GM19452 (cell line): ENCODE measurements around the gene ZFP69B.
A peak's percentile ranks its signal among the peaks of the same experiment; 100 is the strongest.
"Not testable (repeated sequence)": the region's sequence is repeated elsewhere in the genome, so short reads cannot be mapped to it uniquely, and the experiment has no call there.

ENCODE experiments used
- ATAC-seq: cut with Tn5 transposase; IDR thresholded peaks from one replicate; pipeline ENCODE4 v1.9.1; 2021; ENCODE audit not compliant: unreplicated experiment

ZFP69B gene

GRCh38 chr1:40435471-40435870 lies 14.8 kb upstream of the ZFP69B start:
- ATAC-seq = no peak

GRCh38 chr1:40435876-40436275 lies 14.4 kb upstream of the ZFP69B start:
- ATAC-seq = no peak

- ATAC-seq = no peak
Observed at GRCh38 chr1:40438391-40439015, 11.8 kb upstream of the ZFP69B start.

- ATAC-seq = no peak
Observed at GRCh38 chr1:40439247-40439646, 11.0 kb upstream of the ZFP69B start.

GRCh38 chr1:40450495-40451237 lies 390 bp downstream of the ZFP69B start:
- ATAC-seq = peak; percentile 7

GRCh38 chr1:40451238-40451585 lies 936 bp downstream of the ZFP69B start:
- no peak for ATAC-seq

- no peak for ATAC-seq
Observed at GRCh38 chr1:40454873-40455272, 4.6 kb downstream of the ZFP69B start.

GRCh38 chr1:40462956-40463590 lies 12.8 kb downstream of the ZFP69B start:
- ATAC-seq = no peak

- ATAC-seq = no peak
Observed at GRCh38 chr1:40469327-40469726, 19.1 kb downstream of the ZFP69B start.

- no peak for ATAC-seq
Observed at GRCh38 chr1:40475268-40475667, 25.0 kb downstream of the ZFP69B start.

- peak; percentile 76 for ATAC-seq
Observed at GRCh38 chr1:40476924-40477677, 26.8 kb downstream of the ZFP69B start, which contains the start of gene ZFP69. TSS of gene ZFP69 (plus strand) at chr1:40477290. CDS start at chr1:40479362, 2,072 bp downstream.

GRCh38 chr1:40477678-40478053 lies 27.4 kb downstream of the ZFP69B start:
- no peak for ATAC-seq

GRCh38 chr1:40478276-40478675 lies 28.0 kb downstream of the ZFP69B start:
- no peak for ATAC-seq

GRCh38 chr1:40479156-40479555 lies 28.9 kb downstream of the ZFP69B start:
- ATAC-seq = no peak

- no peak for ATAC-seq
Observed at GRCh38 chr1:40495315-40495903, 45.1 kb downstream of the ZFP69B start.

- not testable (repeated sequence) for ATAC-seq
Observed at GRCh38 chr1:40502651-40503050, 52.4 kb downstream of the ZFP69B start.

- no peak for ATAC-seq
Observed at GRCh38 chr1:40507973-40508372, 57.7 kb downstream of the ZFP69B start.

- ATAC-seq = no peak
Observed at GRCh38 chr1:40508375-40509341, 58.4 kb downstream of the ZFP69B start, which contains the start of gene EXO5. TSS of gene EXO5 (plus strand) at chr1:40508767. CDS start at chr1:40514545, 5,778 bp downstream.
